Spleen (tissue), 3 donors: ENCODE measurements around the gene TNFAIP3.

Source experiments
- POLR2A ChIP-seq, 3 donors: fragments of 450-650 bp; IDR thresholded peaks; one replicate each; pipeline ENCODE4 v1.5.1; 2017; ENCODE audit warnings: antibody characterized with exemption in 3 of 3, mild to moderate bottlenecking in 1 of 3
- POLR2AphosphoS5 ChIP-seq, 3 donors: sonication (generic); formaldehyde crosslinking; IDR thresholded peaks; one replicate each; pipeline ENCODE4 v1.5.1; 2017; ENCODE audit warnings: antibody characterized with exemption in 3 of 3

GRCh38 chr6:137871831-137872454, 4.9 kb downstream of the TNFAIP3 start:
- TF ChIP-seq POLR2A (IDR thresholded peaks at IDR 0.05): no peak
- TF ChIP-seq POLR2AphosphoS5 (IDR thresholded peaks at IDR 0.05): no peak
